ENCODE measurements around the gene MYO3A.
"Not testable (repeated sequence)": the region's sequence is repeated elsewhere in the genome, so short reads cannot be mapped to it uniquely, and the experiment has no call there.

MYO3A gene

GRCh38 chr10:26090026-26090425, 156.0 kb downstream of the MYO3A start:
- DNase-seq, result no peak
- no peak overlapping the region for H3K4me3 Mint-ChIP-seq
- no peaks in the 10 kb centered on the region for H3K9me3 Mint-ChIP-seq
- H3K4me1 Mint-ChIP-seq (ENCODE audit: low read depth), result no peaks in the 10 kb centered on the region
- H3K27ac Mint-ChIP-seq, result no peak overlapping the region
- H3K27me3 Mint-ChIP-seq, result peaks cover 20% of the 10 kb centered on the region
- no peaks in the 10 kb centered on the region for H3K36me3 Mint-ChIP-seq (ENCODE audit: low read depth)

DNA sequence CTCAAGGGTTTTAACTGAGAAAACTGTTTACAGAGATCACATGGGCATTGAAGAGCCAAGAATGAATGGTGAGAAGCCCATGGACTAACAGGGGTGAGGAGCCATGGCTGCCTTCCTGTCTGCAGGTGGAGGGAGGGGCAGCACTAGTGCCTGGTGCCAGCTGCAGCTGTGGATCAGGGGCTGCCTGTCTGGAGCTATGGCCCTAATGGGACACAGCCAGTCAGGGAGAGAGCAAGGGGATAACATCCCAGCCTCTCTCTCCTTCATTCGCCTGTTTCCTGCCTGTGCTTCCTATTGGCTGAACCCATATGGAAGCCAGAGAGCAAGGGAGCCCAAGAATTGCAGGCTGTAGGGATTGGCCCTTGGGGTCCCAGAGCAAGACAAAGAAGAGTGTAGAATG, 156.7 kb downstream of the MYO3A start:
- Mint-ChIP-seq H3K4me3 (no peak overlapping the region), H3K27me3 (peaks cover 16% of the 10 kb centered on the region), H3K36me3 (ENCODE audit: low read depth) (no peaks in the 10 kb centered on the region), H3K4me1 (ENCODE audit: low read depth) (no peaks in the 10 kb centered on the region), H3K27ac (no peak overlapping the region), H3K9me3 (no peaks in the 10 kb centered on the region)
- DNase-seq, result no peak

DNA sequence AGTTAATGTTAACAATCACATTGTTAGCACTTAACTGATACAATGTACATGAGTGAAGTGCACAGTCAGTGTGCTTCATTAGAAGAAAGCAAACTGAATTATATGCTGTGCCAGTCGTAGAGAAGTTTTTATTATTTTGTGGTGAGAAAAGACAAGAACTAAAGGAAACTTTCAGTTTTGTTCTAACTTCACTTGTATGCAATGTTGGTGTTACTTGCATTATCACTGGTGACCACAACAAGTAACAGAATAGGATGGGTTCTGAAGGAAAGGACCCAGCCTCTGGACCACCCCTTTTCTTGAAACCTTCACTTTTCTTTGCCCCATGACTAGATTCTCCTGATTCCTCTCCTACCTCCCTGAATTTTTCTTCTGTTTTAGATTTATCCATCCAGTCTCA, 159.2 kb downstream of the MYO3A start:
- H3K4me1 Mint-ChIP-seq (ENCODE audit: low read depth), result no peaks in the 10 kb centered on the region
- no peaks in the 10 kb centered on the region for H3K36me3 Mint-ChIP-seq (ENCODE audit: low read depth)
- no peak overlapping the region for H3K27ac Mint-ChIP-seq
- DNase-seq, result no peak
- H3K27me3 Mint-ChIP-seq, result no peaks in the 10 kb centered on the region
- H3K9me3 Mint-ChIP-seq, result no peaks in the 10 kb centered on the region
- no peak overlapping the region for H3K4me3 Mint-ChIP-seq

- Mint-ChIP-seq H3K4me1 (ENCODE audit: low read depth) (no peaks in the 10 kb centered on the region), H3K4me3 (no peak overlapping the region), H3K36me3 (ENCODE audit: low read depth) (no peaks in the 10 kb centered on the region), H3K27ac (no peak overlapping the region), H3K9me3 (peaks cover 3% of the 10 kb centered on the region), H3K27me3 (peaks cover 2% of the 10 kb centered on the region)
- no peak for DNase-seq
Measured at GRCh38 chr10:26095781-26096180, 161.8 kb downstream of the MYO3A start.

GRCh38 chr10:26097549-26097948, 163.5 kb downstream of the MYO3A start:
- not testable (repeated sequence) for H3K36me3 Mint-ChIP-seq (ENCODE audit: low read depth); H3K4me3 Mint-ChIP-seq; DNase-seq; H3K27ac Mint-ChIP-seq; H3K27me3 Mint-ChIP-seq; H3K4me1 Mint-ChIP-seq (ENCODE audit: low read depth); H3K9me3 Mint-ChIP-seq

GRCh38 chr10:26112532-26112931, 178.5 kb downstream of the MYO3A start:
- no peak overlapping the region for H3K27ac Mint-ChIP-seq
- H3K27me3 Mint-ChIP-seq, result peaks cover 25% of the 10 kb centered on the region
- no peak for DNase-seq
- peaks cover 1% of the 10 kb centered on the region for H3K4me1 Mint-ChIP-seq (ENCODE audit: low read depth)
- H3K9me3 Mint-ChIP-seq, result no peaks in the 10 kb centered on the region
- H3K36me3 Mint-ChIP-seq (ENCODE audit: low read depth), result no peaks in the 10 kb centered on the region
- no peak overlapping the region for H3K4me3 Mint-ChIP-seq

DNA sequence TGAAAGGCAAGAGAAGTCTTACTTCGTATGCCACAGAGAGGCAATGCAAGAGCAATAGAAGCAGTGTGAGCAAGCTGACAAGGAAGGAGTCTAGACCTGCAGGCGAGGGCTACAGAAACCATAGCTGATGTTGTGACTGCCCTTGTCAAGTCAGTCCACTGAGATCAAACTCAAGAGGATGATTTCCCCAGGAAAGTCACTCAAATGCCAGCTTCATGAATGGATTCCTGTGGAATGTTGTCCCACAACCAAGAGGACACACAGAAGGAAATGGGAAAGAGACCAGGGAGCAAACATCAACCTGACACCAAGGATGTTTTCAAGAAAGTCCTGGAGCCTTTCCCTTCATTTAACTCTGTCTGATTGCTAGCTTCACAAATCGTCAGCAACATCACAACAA, 204.6 kb downstream of the MYO3A start:
- Mint-ChIP-seq H3K36me3 (ENCODE audit: low read depth) (no peaks in the 10 kb centered on the region), H3K27ac (no peak overlapping the region)

DNA sequence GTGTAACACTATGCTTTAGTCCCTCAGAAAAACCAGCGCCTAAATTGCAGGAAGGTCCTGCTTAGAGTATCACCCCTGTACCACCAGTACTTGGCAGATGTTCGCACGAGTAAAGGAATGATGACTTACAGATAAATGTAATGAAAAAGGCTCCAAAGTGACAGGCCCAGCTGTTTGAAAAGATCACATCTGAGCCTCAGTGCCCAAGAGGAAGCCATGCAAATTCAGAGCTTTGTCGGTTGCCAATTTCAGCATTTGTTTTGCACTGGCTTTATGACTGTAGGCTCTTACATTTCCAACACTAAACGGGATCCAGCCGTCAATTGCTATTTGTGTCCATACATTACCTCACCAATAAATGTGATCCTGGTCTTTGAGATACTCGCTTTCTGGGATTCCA, 222.0 kb downstream of the MYO3A start:
- Mint-ChIP-seq H3K4me3 (no peak overlapping the region), H3K9me3 (no peaks in the 10 kb centered on the region), H3K27ac (no peak overlapping the region), H3K36me3 (ENCODE audit: low read depth) (no peaks in the 10 kb centered on the region), H3K4me1 (ENCODE audit: low read depth) (no peaks in the 10 kb centered on the region), H3K27me3 (peaks cover 15% of the 10 kb centered on the region)
- no peak for DNase-seq

More for the DNA sequence above, 204.6 kb downstream of the MYO3A start:
- Mint-ChIP-seq H3K27me3 (peaks cover 18% of the 10 kb centered on the region), H3K4me1 (ENCODE audit: low read depth) (no peaks in the 10 kb centered on the region), H3K9me3 (peaks cover 9% of the 10 kb centered on the region), H3K4me3 (no peak overlapping the region)
- DNase-seq, result no peak

GRCh38 chr10:26157734-26158133, 223.7 kb downstream of the MYO3A start:
- no peak overlapping the region for H3K4me3 Mint-ChIP-seq
- H3K4me1 Mint-ChIP-seq (ENCODE audit: low read depth), result no peaks in the 10 kb centered on the region
- no peaks in the 10 kb centered on the region for H3K36me3 Mint-ChIP-seq (ENCODE audit: low read depth)
- no peak for DNase-seq
- H3K27me3 Mint-ChIP-seq, result peaks cover 12% of the 10 kb centered on the region
- no peak overlapping the region for H3K27ac Mint-ChIP-seq
- no peaks in the 10 kb centered on the region for H3K9me3 Mint-ChIP-seq

GRCh38 chr10:26169466-26169865, 235.4 kb downstream of the MYO3A start:
- DNase-seq, result no peak
- H3K9me3 Mint-ChIP-seq, result no peaks in the 10 kb centered on the region
- H3K27ac Mint-ChIP-seq, result no peak overlapping the region
- H3K36me3 Mint-ChIP-seq (ENCODE audit: low read depth), result no peaks in the 10 kb centered on the region
- no peak overlapping the region for H3K4me3 Mint-ChIP-seq
- no peaks in the 10 kb centered on the region for H3K4me1 Mint-ChIP-seq (ENCODE audit: low read depth)
- peaks cover 21% of the 10 kb centered on the region for H3K27me3 Mint-ChIP-seq

DNA sequence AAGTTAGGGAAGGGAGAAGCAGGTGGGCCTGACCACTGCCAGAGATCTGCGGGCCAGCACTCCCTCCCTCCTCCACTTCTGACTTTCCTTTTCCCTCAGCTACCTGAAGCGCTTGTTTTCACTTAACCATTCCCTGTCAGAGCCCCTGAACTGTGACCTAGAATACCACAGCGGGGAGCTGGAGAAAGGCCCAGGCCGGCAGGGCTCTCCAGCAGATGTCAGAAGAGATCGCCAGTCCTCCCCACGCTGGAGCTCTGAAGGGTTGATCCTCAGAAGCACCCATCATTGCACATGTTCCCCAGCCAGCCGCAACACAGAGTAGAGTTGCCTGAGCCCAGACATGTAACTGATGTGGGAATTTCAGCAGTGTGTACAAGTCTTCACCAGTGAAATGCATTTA, 238.1 kb downstream of the MYO3A start:
- DNase-seq, result no peak
- H3K4me3 Mint-ChIP-seq, result no peak overlapping the region
- peaks cover 33% of the 10 kb centered on the region for H3K27me3 Mint-ChIP-seq
- H3K4me1 Mint-ChIP-seq (ENCODE audit: low read depth), result no peaks in the 10 kb centered on the region
- no peaks in the 10 kb centered on the region for H3K9me3 Mint-ChIP-seq
- H3K36me3 Mint-ChIP-seq (ENCODE audit: low read depth), result no peaks in the 10 kb centered on the region
- H3K27ac Mint-ChIP-seq, result no peak overlapping the region

DNA sequence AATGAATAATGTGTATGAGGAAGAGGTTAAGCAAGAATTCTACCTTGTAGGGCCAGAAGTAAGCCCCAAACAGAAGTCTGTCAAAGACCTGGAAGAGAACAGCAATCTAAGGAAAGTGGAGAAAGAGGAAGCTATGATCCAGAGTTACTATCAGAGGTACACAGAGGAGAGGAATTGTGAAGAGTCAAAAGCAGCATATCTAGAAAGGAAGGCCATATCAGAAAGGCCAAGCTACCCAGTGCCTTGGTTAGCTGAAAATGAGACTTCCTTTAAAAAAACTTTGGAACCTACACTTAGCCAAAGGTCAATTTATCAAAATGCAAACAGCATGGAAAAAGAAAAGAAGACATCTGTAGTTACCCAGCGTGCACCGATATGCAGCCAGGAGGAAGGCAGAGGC, 239.8 kb downstream of the MYO3A start:
- Mint-ChIP-seq H3K27ac (no peak overlapping the region), H3K36me3 (ENCODE audit: low read depth) (no peaks in the 10 kb centered on the region), H3K27me3 (peaks cover 36% of the 10 kb centered on the region), H3K4me1 (ENCODE audit: low read depth) (no peaks in the 10 kb centered on the region), H3K4me3 (no peak overlapping the region), H3K9me3 (no peaks in the 10 kb centered on the region)
- DNase-seq, result no peak

DNA sequence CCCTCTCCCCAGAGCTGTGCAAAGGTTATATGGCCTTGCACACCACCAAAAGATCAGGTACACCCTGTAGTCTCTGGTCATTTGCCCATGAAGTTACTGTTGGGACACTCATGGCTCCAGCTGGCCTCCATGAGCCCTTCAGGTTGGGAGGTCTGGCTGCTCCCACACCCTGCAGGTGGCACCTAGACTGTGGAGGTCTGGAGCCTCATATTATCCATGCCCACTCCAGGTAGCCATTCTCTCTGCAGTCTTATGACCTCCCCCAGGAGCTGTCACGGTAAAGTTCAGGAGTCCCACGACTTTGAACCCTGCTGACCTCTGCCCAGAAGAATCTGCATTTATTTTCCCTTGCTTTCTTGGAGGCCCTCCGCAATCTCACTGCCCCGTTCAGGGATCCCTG, 243.3 kb downstream of the MYO3A start:
- Mint-ChIP-seq H3K4me3 (no peak overlapping the region), H3K4me1 (ENCODE audit: low read depth) (no peaks in the 10 kb centered on the region), H3K9me3 (no peaks in the 10 kb centered on the region), H3K36me3 (ENCODE audit: low read depth) (no peaks in the 10 kb centered on the region), H3K27ac (no peak overlapping the region), H3K27me3 (peaks cover 21% of the 10 kb centered on the region)
- DNase-seq, result no peak

DNA sequence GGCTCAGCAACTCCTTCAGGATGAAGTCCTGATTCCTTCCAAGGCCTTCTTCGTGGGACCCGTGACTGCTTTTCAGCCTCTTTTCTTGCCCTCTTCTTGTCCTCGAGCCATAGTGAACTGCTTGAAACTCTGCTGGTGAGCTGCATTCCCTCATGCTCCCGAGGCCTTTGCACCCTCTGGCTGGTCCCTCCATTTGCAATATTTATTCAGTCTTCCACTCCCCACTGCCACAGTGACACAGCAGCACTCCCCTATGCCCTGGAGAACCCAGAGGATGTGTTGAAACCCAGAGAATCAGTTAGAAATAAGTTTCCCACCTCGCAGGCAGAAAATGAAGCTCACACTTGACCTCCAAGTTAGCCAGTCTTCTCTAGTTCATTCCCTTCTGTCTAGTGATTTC, 260.2 kb downstream of the MYO3A start:
- Mint-ChIP-seq H3K9me3 (no peaks in the 10 kb centered on the region), H3K4me3 (no peak overlapping the region), H3K4me1 (ENCODE audit: low read depth) (no peaks in the 10 kb centered on the region), H3K27ac (no peak overlapping the region), H3K27me3 (peaks cover 10% of the 10 kb centered on the region), H3K36me3 (ENCODE audit: low read depth) (no peaks in the 10 kb centered on the region)
- no peak for DNase-seq

DNA sequence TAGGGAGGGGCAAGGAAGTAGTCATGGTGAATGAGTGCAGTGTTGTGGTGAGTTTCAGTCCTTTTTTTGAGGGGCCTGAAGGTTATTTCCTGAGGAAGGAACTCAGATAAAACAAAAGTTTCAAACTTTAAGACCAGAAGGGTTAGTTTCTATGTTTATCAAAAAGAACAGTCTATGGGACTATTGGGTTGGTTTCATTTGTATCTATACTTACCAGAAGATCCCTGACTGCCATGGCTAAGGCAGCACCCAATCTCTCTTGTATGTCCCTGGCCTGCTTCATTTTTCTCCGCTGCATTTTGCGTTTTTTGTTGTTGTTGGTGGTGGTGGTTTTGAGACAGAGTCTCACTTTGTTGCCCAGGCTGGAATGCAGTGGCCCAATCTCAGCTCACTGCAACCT, 263.2 kb downstream of the MYO3A start:
- Mint-ChIP-seq H3K9me3 (no peaks in the 10 kb centered on the region), H3K27me3 (no peaks in the 10 kb centered on the region), H3K27ac (no peak overlapping the region), H3K4me1 (ENCODE audit: low read depth) (no peaks in the 10 kb centered on the region), H3K4me3 (no peak overlapping the region), H3K36me3 (ENCODE audit: low read depth) (no peaks in the 10 kb centered on the region)
- no peak for DNase-seq

GRCh38 chr10:26198119-26198518, 264.1 kb downstream of the MYO3A start:
- Mint-ChIP-seq H3K4me1 (ENCODE audit: low read depth) (no peaks in the 10 kb centered on the region), H3K27me3 (no peaks in the 10 kb centered on the region), H3K9me3 (no peaks in the 10 kb centered on the region), H3K4me3 (no peak overlapping the region), H3K36me3 (ENCODE audit: low read depth) (no peaks in the 10 kb centered on the region), H3K27ac (no peak overlapping the region)
- no peak for DNase-seq

Data from activated T-cell treated with anti-CD3 and anti-CD28 coated beads, Interleukin-2, amount 50 U/mL, for 24 hours (primary cell).